Small intestine (tissue), 16 donors: ENCODE results near the gene UBXN4. TPM values are rescaled to one million over a fixed set of nuclear protein-coding genes. Genes with fewer than 3 reads are reported as not detected.
"Not testable (repeated sequence)": the region's sequence is repeated elsewhere in the genome, so short reads cannot be mapped to it uniquely, and the experiment has no call there.

Experiments
- DNase-seq, 2 donors: peaks; one replicate each; pipeline versions ENCODE4 v3.0.0 to v3.0.0-alpha.2; 2013
- FAIRE-seq: peaks from 2 replicates; lab custom pipeline; 2012; peaks lifted over from hg19 to GRCh38; lab: Jason Lieb, UNC
- H3K27ac ChIP-seq, 3 donors: one replicate each; pipeline ENCODE4 v1.5.1; 2013; ENCODE audit warnings: low read length in 2 of 3, mild to moderate bottlenecking in 2 of 3, control low read depth in 1 of 3, inconsistent platforms in 1 of 3, low read depth in 1 of 3, moderate library complexity in 1 of 3
- H3K27me3 ChIP-seq, 3 donors: one replicate each; pipeline ENCODE4 v1.6.1; 2013; ENCODE audit warnings: low read length in 3 of 3, inconsistent platforms in 1 of 3; ENCODE audit not compliant: control insufficient read depth in 3 of 3, insufficient read depth in 3 of 3
- H3K36me3 ChIP-seq, 3 donors: one replicate each; pipeline ENCODE4 v1.6.1; 2013; ENCODE audit warnings: low read length in 3 of 3, inconsistent platforms in 1 of 3, low read depth in 1 of 3, mild to moderate bottlenecking in 1 of 3, moderate library complexity in 1 of 3; ENCODE audit not compliant: control insufficient read depth in 3 of 3, insufficient read depth in 2 of 3
- H3K4me1 ChIP-seq, 3 donors: one replicate each; pipeline ENCODE4 v1.6.1; 2013; ENCODE audit warnings: low read length in 2 of 3, inconsistent platforms in 1 of 3, low read depth in 1 of 3, mild to moderate bottlenecking in 1 of 3, moderate library complexity in 1 of 3; ENCODE audit not compliant: control insufficient read depth in 3 of 3, insufficient read depth in 2 of 3
- H3K4me3 ChIP-seq, 3 donors: one replicate each; pipeline ENCODE4 v1.5.1; 2013; ENCODE audit warnings: low read length in 3 of 3, control low read depth in 1 of 3, inconsistent platforms in 1 of 3, low read depth in 1 of 3, mild to moderate bottlenecking in 1 of 3, moderate library complexity in 1 of 3
- H3K9me3 ChIP-seq, 2 donors: one replicate each; pipeline ENCODE4 v1.6.1; 2013; ENCODE audit warnings: low read depth in 1 of 2, low read length in 1 of 2; ENCODE audit not compliant: control insufficient read depth in 2 of 2, insufficient read depth in 1 of 2
- WGBS, 3 donors: extraction: QIAGEN DNeasy Blood & Tissue Kit; methylation state at CpG; one replicate each; pipeline ENCODE4 v1.1.7; 2013; 5-methylcytosine and 5-hydroxymethylcytosine counted together
- long read RNA-seq, 10 donors: transcript quantifications; one replicate each; lab custom pipeline, GENCODE V29; 2026
- polyA plus RNA-seq, 4 donors: library from polyadenylated mRNA; stranded (reverse) in 3 of 4; unstranded in 1 of 4; fragments of 200-250 nt in 3 of 4; fragments of 120-200 nt in 1 of 4; gene quantifications; one replicate each; pipeline versions ENCODE4 v1.2.1 to v1.2.3, GENCODE V29; 2013
- donor health status: healthy with polysubstance abuse.
- donor health status: control.
- donor health status: control.
- donor health status: Bipolar disorder and iron deficiency.
- donor health status: healthy.

UBXN4 gene
- polyA plus RNA-seq: 100 to 1,000 TPM in 1 of 4 donors, 10 to 100 TPM in 3; 40.0 to 129 (median 54.7) TPM
- long read RNA-seq, donor 1: 0 reads
- long read RNA-seq, donor 2, full-length matches to known transcripts: 5 of 38 reads
- long read RNA-seq, donor 2, partial matches to known transcripts: 33 of 38 reads
- long read RNA-seq, donor 2, other reads (novel, unspliced or antisense): 0 of 38 reads
- long read RNA-seq, donor 3, full-length matches to known transcripts: 6 of 56 reads
- long read RNA-seq, donor 3, partial matches to known transcripts: 50 of 56 reads
- long read RNA-seq, donor 3, other reads (novel, unspliced or antisense): 0 of 56 reads
- long read RNA-seq, donor 4: 0 reads
- long read RNA-seq, donor 5, full-length matches to known transcripts: 3 of 3 reads
- long read RNA-seq, donor 5, partial matches to known transcripts: 0 of 3 reads
- long read RNA-seq, donor 5, other reads (novel, unspliced or antisense): 0 of 3 reads
- long read RNA-seq, donor 6, full-length matches to known transcripts: 9 of 32 reads
- long read RNA-seq, donor 6, partial matches to known transcripts: 23 of 32 reads
- long read RNA-seq, donor 6, other reads (novel, unspliced or antisense): 0 of 32 reads
- long read RNA-seq, donor 7: 0 reads
- long read RNA-seq, donor 8: 0 reads
- long read RNA-seq, donor 9: 0 reads
- long read RNA-seq, donor 10, full-length matches to known transcripts: 3 of 47 reads
- long read RNA-seq, donor 10, partial matches to known transcripts: 44 of 47 reads
- long read RNA-seq, donor 10, other reads (novel, unspliced or antisense): 0 of 47 reads

- 1% methylated on average over 54 to 93 of the region's 93 CpGs for WGBS, 3 donors
- H3K36me3 ChIP-seq: peaks cover 0 to 6% (median 1%) of the 10 kb centered on the region in 3 donors
- no peak for FAIRE-seq
These were observed at the start of gene UBXN4 for GRCh38 chr2:135741395-135742324. TSS of gene UBXN4 (plus strand) at chr2:135741855. CDS start at chr2:135741930, 75 bp downstream.

GRCh38 chr2:135694711-135695110 is 46.9 kb upstream of the UBXN4 start:
- Histone ChIP-seq H3K9me3 (no peaks in the 10 kb centered on the region), H3K36me3 (peaks cover 0 to 7% (median 2%) of the 10 kb centered on the region in 3 donors), H3K4me1 (no peaks in the 10 kb centered on the region), H3K27ac (no peak overlapping the region), H3K27me3 (no peaks in the 10 kb centered on the region), H3K4me3 (no peak overlapping the region)
- no peak for FAIRE-seq
- WGBS, 3 donors: 81 to 91% (median 86%) methylated on average over 2 of the region's 2 CpGs
- no peak for DNase-seq

More at GRCh38 chr2:135741395-135742324, at the start of gene UBXN4:
- Histone ChIP-seq H3K4me1 (peaks cover 0 to 5% (median 2%) of the 10 kb centered on the region in 3 donors), H3K27me3 (no peaks in the 10 kb centered on the region), H3K27ac (peak within 1 kb of the TSS; percentile 93 to 100 (median 99)), H3K4me3 (peak within 1 kb of the TSS; percentile 70 to 92 (median 87)), H3K9me3 (no peaks in the 10 kb centered on the region)
- DNase-seq: peak; percentile 99

- no peaks in the 10 kb centered on the region for H3K27me3 ChIP-seq
- no peaks in the 10 kb centered on the region for H3K9me3 ChIP-seq
- no peak for DNase-seq
- FAIRE-seq: no peak
- 89 to 96% (median 95%) methylated on average over 2 of the region's 2 CpGs for WGBS, 3 donors
- no peak overlapping the region for H3K27ac ChIP-seq
- H3K4me1 ChIP-seq: no peaks in the 10 kb centered on the region
- peaks cover 0 to 3% (median 2%) of the 10 kb centered on the region in 3 donors for H3K36me3 ChIP-seq
- no peak overlapping the region for H3K4me3 ChIP-seq
These were observed 42.8 kb upstream of the UBXN4 start for GRCh38 chr2:135698838-135699237.

GRCh38 chr2:135701442-135701841 is 40.2 kb upstream of the UBXN4 start:
- FAIRE-seq (no peak), DNase-seq (no peak)
- Histone ChIP-seq H3K4me3 (no peak overlapping the region), H3K27ac (no peak overlapping the region), H3K9me3 (no peaks in the 10 kb centered on the region), H3K4me1 (no peaks in the 10 kb centered on the region), H3K27me3 (no peaks in the 10 kb centered on the region), H3K36me3 (peaks cover 0 to 3% (median 0%) of the 10 kb centered on the region in 3 donors)
- WGBS, 3 donors: 87 to 94% (median 93%) methylated on average over 2 of the region's 2 CpGs

GRCh38 chr2:135703300-135703699 is 38.4 kb upstream of the UBXN4 start:
- Histone ChIP-seq H3K36me3 (peaks cover 0 to 3% (median 0%) of the 10 kb centered on the region in 3 donors), H3K27me3 (no peaks in the 10 kb centered on the region), H3K27ac (no peak overlapping the region), H3K4me1 (no peaks in the 10 kb centered on the region), H3K4me3 (no peak overlapping the region), H3K9me3 (no peaks in the 10 kb centered on the region)
- 23 to 49% (median 34%) methylated on average over 1 of the region's 1 CpG for WGBS, 3 donors
- DNase-seq: peak in 1 of 2 donors; percentile 5
- no peak for FAIRE-seq

- DNase-seq, H3K9me3 ChIP-seq, FAIRE-seq, H3K36me3 ChIP-seq, H3K27me3 ChIP-seq, H3K4me1 ChIP-seq, H3K4me3 ChIP-seq, H3K27ac ChIP-seq: not testable (repeated sequence)
- 88 to 93% (median 90%) methylated on average over 5 of the region's 5 CpGs for WGBS, 3 donors
These were observed 37.6 kb upstream of the UBXN4 start for GRCh38 chr2:135704075-135704474.

- peaks cover 0 to 9% (median 0%) of the 10 kb centered on the region in 3 donors for H3K36me3 ChIP-seq
- FAIRE-seq: no peak
- no peak overlapping the region for H3K4me3 ChIP-seq
- 96 to 97% (median 97%) methylated on average over 4 of the region's 4 CpGs for WGBS, 3 donors
- no peaks in the 10 kb centered on the region for H3K9me3 ChIP-seq
- H3K4me1 ChIP-seq: no peaks in the 10 kb centered on the region
- H3K27ac ChIP-seq: no peak overlapping the region
- DNase-seq: no peak
- no peaks in the 10 kb centered on the region for H3K27me3 ChIP-seq
These were observed 33.5 kb upstream of the UBXN4 start for GRCh38 chr2:135708159-135708558.
